HG03571 (cell line): ENCODE measurements around the gene FAM219B.

ENCODE experiments used
- ATAC-seq: cut with Tn5 transposase; IDR thresholded peaks from one replicate; pipeline ENCODE4 v1.9.1; 2021; ENCODE audit not compliant: unreplicated experiment

Gene FAM219B

DNA sequence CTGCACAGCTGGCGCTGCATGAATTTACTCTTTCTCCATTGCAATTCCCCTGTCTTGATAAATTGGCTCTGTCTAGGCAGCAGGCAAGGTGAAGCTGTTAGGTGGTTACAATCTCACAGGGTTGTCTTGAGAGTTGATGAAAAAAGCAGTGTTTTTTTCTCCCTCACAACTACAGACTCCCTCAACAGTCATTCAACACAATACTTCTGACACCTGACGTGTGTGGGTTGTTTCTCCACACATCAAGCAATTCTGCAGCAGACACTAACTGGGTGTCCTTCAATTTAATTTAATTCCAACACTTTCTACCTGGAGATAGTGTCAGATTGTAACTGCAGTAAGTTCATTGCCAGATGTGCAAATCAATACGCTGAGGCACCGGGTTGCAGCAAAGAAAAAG, 28.4 kb downstream of the FAM219B start:
- no peak for ATAC-seq

DNA sequence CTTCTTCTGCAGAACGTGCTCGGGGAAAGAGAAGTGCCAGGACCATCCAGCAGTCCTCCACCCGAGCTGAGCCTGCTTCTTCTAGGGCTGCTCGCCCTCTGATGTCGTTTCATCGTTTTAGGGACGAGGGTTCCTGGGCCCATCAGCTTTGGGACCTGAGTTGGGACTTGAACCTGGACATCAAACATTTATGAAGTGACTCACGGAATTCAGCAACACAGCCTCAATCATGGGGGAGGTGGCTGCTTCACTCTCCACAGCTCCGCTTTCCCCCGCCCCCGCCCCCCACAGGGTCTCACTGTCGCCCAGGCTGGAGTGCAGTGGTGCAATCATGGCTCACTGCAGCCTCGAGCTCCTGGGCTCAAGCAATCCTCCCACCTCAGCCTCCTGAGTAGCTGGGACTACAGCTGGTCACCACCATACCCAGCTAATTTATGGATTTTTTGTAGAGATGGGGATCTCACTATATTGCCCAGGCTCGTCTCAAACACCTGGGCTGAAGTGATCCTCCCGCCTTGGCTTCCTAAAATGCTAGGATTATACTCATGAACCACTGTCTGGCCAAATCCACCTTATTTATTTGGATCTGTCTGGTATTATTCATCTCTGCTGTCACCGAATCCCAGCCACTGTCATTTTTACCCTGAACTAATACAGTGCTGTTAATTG, 32.8 kb downstream of the FAM219B start:
- no peak for ATAC-seq

DNA sequence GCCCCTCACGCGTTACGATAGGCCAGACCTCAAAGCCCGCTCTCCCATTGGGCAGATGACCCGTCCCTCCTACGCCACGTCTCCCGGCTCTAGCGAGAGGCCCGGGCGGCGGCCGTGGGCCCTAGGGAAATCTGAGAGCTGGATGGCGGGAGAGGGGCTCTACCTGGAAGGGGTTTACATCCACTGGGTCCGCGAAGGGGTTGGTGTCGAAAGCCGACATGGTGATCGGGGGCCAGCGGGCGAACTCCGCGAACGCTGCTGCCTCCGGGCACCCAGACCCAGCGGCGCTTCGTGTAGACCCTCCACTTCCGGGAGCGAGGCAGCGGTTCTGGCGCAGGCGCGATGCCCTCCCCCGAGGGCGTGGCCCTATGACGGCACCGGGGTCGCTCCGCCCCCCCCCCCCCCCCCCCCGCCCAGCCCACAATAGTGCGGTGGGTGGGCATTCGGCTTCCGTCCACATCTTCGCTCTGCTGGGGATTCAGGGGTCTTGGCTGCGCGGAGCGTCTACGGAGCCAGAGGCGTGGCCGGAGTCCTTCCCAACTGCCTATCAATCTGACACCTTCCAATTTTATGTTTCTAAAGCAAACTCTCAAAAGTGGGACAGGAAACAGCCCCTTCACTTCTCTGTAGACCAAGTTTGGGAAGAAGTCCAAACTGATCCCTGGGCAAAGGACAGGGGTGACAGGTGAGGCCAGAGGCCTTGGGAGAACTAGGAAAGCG, 33.5 kb downstream of the FAM219B start, which contains the start of gene SCAMP2:
Gene SCAMP2 (minus strand): TSS at position 330 of the 720 bp plus-strand sequence. CDS start 110 bp downstream, at position 220.
- ATAC-seq, result peak; percentile 80

DNA sequence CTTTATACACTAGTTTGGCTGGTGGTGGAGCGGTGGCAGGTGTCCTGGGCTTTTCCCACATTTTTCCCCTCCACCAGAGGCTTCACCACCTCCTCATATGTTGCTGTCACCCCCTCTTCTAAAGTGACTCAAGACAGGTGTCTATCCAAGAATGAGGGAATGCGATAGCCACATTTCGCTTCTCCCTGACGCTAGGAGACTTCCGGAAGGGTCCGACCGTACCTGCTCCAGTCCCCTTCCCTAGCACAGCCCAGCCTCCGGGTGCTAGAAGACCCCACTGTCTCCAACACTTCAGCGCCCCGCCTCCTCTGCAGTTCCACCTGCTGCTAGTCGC, 34.0 kb downstream of the FAM219B start:
- ATAC-seq, result no peak

DNA sequence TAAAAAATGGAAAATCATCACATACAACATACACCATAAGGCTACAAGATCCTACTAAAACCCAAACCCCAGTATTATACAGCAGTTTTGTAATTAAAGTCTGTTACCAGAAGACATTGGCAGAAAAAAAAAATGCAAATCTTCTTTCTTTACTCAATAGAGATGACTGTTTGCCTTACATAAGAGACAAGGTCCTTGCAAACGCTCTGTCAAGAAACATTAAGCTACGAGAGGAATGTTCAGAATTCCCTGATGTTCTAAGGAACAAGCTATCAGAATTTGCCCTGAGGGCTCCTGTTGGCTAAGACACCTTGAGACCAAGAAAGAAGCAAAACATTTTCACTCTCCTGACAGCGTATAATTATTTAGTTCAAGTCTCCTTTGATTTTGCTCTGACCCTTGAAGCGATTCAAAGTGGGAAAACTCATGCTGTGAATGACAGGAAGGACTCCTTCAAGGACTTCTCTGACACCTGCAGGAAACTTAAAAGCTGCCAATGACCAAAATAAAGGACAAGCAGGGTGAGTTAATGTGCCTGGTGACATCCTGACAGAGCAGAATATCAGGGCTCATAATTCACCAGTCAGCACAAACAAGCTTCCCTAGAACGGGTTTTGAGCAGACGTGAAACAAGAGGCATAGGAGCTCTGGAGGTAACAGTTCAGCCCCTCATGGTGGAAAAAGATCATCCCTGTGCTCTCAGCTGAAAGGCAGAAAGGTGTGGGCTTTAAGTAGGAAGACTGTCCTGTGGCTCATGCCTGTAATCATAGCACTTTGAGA, 36.0 kb downstream of the FAM219B start:
- no peak for ATAC-seq

DNA sequence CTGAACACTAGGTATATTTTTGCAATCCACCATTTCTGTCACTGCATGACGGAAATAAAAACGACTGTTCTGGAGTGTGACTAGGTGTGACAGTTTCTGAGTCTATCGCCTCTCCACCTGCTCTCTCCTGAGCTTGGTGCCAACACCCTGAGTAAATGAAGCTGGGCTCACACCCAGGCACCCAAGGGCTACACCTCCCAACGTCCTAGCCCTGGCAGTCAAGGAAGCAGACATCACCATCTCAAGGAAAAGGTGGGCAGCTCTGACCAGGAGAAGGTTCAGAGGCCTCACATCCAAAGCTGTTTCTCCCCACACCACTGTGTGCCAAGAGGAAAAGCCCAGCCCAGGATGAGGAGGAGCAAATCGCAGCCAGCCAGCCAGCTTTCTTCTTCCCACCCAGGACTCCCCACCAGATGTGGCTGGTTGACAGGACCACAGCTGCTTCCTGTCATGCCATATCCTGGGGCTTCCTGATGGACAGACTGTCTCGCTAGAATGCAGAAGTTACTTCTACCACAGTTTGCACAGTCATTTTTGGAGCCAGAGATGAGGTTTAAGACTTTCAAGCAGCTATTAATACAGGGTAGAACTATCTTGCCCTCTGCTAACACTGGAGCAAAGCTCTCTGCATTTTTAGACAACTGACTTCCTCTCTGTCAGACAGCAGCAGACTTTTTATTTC, 36.8 kb downstream of the FAM219B start:
- peak; percentile 42 for ATAC-seq

DNA sequence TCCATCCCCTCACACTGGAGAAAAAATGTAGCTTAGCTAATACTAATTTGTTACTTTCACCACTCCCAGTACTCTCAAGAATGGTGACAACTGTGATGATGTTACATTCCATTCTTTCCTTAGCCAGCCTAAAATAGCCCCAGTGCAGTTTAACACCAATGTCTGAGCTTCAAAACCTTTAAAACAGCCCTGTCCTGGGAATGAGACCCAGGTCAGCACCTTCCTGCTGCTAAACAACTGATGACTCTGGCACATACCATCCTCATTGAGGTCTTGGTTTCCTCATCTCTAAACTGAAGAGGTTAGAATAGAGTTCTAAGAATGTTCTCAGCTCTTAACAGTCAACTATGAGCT, 37.3 kb downstream of the FAM219B start:
- ATAC-seq, result no peak

DNA sequence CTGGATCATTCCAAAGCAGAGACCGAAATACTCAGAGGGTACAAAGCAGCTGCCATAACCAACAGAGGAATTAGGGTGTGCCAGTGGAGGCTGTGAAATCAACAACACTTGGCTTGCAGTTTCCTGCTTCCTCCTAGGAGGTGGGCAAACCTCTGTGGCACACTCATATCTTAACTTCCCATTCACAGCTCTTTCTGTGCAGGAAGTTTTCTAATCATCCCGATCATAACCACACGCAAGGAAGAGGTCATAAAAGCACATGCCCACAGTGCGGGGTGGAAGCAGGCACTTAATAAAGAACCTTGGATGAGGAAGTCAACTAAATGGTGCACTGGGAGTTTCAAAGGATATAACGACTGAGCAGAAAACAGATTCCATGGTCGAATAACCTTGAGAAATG, 38.6 kb downstream of the FAM219B start:
- ATAC-seq, result no peak

DNA sequence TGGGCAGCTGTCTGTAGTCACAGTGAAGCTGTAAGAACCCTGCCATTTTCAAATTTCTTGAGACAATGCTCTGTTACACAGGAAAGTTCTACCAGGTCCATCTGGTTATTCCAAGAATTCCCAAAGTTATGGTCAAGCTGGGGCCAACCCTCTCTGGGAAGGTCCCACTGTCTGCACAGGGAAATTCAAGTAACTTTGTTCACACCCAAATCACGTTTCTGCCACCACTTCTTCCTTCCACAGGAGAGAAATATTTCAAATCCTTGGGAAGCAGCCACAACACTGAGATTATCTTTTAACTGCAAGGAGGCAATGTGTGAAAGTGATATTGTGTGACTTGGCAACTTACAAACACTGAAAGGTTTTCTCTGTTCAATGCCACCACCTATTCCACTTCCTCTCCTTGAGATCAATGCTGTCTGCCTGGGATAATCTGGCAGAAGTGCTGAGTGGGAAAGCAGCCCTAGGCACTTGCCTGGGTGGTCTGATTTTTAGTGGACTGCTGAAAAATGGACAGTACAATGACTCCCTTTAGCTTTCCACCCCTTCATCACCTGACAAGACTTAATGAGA, 39.1 kb downstream of the FAM219B start:
- ATAC-seq, result no peak

DNA sequence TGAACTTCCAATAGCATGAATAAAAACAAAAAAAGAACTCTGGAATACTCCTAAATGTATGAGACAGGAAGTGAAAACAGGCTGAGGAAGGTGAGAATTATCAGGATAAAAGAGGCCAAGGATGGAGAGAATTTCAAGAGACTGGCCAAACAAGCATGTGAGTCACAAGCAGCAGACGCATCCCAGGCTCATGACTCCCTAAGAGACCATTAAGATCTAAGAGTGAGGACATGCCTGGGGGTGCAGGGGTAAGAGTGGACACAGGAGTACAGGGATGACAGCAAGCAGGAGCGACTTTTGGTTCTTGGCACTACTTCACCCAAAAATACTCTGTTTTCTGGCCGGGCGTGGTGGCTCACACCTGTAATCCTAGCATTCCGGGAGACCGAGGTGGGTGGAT, 40.6 kb downstream of the FAM219B start:
- no peak for ATAC-seq

DNA sequence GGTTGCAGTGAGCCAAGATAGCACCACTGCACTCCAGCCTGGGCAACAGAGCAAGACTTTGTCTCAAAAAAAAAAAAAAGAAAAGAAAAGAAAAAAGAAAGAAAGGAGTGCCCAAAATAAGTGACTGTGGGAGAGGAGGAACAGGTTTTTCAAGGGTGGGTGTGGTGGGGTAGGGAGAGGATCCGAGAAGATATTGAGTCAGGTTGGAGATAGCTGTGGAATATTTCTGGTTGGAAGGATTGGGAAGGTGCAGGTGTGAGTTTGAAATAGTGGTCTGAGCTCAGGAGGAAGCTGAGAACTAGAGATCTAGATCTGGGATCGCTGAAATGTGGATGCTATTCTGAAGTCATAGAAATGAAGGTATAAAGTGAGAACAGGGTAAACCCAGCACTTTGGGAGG, 41.3 kb downstream of the FAM219B start:
- ATAC-seq, result no peak

DNA sequence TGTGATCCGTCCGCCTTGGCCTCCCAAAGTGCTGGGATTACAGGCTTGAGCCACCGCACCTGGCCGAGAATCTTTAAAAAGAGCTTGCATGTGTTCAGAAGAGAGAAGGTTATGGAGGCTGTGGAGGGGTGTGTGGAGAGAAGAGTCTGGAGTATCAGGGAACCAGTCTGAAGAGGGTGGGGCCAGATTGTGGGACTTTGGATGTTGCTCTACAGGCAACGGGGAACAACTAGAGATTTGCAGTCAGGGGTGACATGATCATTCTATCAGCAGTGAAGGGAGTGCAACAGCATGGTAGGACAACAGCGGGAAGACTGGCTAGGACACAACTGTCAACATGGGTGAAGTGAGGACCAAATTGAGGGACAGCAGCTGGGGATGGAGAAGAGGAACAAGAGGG, 42.4 kb downstream of the FAM219B start:
- ATAC-seq, result no peak

DNA sequence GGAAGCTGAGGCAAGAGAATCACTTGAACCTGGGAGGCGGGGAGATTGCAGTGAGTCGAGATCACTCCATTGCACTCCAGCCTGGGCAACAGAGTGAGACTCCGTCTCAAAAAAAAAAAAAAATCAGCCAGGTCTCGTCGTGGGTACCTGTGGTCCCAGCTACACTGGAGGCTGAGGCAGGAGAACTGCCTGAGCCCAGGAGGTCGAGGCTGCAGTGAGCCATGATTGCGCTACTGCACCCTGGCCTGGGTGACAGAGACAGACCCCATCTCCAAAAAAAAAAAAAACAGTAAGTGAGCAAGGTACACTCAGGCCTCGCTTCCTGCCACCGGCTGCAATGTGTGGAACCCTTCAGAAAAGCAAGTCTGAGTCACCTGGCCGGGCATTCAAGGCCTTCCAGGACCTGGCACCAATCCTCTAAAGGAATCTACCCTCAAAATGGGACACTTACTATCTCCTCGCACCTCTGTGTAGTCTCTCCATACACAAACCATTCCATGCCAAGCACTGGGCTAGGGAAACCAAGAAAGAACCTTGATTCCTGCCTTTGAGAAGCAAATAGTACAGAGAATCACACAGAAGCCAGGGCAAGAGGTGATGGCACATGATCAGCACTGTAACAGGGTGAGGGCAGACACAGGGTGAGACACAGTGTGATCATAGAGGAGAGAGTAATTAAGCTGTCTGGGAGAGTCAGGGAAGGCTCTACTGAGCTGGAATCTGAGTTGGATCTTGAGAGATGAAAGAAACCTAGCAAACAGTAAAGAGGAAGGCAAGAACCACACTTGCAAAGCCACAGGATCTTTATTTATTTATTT, 43.2 kb downstream of the FAM219B start:
- ATAC-seq, result no peak

DNA sequence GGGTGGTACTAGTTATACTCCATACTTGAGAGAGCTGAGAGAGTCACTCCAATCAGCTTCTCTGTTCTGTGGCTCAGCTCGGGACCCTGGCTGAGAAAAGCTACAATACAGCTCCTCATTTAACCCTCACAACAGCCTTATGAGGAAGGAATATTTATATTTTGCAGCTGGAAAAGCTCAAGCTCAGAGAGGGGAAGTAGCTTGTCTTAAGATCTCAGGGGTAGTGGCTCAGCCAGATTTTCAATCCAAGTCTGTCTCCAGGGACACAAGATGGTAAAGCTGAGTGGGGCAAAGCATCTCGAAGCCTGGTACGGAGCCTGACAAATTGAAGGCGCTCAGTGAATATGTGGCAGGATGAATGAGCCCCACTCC, 48.3 kb downstream of the FAM219B start:
- no peak for ATAC-seq

DNA sequence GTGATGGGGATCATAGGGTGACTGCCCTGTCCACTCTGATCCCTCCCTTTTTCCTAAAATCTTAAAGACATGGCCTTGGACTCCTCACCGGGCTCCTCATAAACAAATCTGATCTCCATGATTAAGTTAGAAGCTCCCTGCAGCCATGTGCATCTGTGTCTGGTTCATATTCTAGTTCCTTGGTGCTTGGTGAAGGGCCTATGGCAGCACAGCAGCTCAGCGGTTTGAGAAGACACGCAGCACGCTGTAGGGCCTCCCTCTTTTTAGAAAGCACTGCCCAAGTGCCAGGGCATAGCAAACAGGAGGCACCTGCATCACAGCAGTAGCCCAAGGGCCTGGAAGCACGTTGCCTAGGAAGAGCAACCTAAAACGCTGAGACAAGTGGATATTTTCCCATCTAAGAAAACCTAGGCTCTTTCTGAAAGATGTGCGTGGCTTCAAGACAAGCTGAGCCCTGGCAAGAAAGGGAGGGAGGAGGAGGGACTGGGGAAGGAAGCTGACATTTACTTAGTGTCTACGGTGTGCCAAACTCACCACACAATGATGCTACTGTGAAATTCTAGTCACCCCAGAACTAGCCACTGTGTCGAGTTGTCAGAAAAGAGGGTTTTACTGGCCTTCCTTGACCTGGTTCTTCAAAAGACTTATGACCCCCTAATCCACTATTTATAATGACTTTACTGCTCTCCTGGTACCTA, 48.8 kb downstream of the FAM219B start:
- ATAC-seq, result no peak

DNA sequence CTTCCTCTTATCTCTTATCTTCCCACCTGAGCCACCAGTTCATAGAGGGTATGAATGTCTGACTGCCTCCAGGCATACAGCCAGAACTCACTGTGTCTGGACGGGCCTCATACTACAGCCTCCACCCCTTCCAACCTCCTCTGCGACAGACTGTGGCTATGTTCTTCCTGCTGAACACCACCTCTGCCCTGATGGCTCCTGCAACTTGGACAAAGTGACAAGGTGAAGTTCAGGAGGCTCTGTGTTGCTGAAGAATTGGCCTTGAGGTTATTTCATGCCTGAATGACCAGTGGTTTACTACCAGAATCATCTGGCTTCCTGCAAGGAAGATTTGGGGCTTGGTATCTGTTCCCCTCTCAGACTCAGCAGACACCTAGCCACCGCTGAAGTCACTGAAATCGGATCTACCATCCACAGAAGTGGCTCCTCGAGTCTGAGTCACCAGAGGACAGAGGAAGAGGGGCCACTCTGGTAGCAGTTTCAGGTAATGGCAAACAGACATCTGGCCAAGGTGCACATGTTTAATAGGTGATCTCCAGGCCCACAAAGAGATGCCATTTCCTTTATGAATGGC, 49.5 kb downstream of the FAM219B start:
- ATAC-seq, result peak; percentile 90

DNA sequence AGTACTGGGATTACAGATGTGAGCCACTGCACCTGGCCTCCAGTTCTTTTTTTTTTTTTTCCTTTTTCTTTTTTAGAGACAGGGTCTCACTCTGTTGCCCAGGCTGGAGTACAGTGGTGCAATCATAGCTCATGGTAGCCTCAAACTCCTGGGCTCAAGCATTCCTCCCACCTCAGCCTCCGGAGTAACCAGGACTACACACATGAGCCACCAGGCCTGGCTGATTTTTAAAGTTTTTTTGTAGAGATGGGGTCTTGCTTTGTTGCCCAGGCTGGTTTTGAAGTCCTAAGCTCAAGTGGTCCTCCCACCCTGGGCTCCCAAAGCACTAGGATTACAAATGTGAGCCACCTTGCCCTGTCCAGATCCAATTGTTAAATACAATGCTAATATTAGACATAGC, 50.1 kb downstream of the FAM219B start:
- ATAC-seq, result no peak

DNA sequence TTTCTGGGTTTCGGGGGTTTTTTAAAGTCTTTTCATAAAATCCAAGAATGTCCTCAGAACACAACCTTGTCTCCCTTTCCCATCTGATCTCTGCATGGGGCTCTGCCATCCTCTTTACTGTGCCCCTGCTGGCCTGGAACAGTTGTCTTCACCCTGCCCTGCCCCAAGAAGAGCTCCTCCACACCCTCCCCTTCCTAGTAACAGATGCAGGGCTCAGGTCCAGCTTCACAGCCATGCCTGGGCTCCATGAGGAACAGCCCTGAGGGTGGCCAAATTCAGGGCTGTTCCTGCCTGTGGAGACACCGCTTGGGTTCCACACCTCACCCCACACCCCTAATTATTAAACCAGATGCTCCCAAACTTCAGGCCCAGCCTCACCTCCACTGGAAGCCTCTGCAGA, 50.8 kb downstream of the FAM219B start:
- ATAC-seq, result no peak

DNA sequence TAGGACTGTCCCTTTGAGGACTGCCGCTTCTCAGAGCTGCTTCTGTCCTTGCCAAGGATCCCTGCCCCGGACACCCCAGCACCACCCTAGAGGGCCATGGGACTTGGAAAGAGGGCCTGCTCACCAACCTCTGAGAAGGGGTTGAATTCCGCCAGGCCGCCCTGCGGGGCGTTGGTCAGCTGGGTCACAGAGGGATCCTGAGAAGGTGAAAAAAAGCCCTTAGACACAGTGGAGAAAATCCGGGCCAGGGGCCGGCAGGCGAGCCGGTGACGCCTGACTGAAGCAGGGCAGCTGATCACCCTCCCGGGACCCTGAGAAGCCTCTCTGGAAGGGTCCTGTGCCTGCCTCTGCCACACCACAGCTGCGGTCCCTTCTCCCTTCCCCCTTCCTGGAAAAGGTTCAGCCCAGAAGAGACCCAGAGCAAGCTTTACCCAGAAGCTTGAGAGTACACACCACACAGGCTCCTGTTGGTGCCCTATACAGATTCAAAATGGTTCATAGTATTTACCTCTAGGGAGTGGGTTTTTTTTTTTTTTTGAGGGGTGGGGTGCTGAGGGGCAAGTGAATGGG, 52.1 kb downstream of the FAM219B start:
- no peak for ATAC-seq
